ENCODE data around the gene NDUFAF8. TPM values are rescaled to one million over a fixed set of nuclear protein-coding genes. Genes with fewer than 3 reads are reported as not detected.

The NDUFAF8 gene
- polyA plus RNA-seq, 4 donors, result 42.8 to 68.4 (median 55.4) TPM

DNA sequence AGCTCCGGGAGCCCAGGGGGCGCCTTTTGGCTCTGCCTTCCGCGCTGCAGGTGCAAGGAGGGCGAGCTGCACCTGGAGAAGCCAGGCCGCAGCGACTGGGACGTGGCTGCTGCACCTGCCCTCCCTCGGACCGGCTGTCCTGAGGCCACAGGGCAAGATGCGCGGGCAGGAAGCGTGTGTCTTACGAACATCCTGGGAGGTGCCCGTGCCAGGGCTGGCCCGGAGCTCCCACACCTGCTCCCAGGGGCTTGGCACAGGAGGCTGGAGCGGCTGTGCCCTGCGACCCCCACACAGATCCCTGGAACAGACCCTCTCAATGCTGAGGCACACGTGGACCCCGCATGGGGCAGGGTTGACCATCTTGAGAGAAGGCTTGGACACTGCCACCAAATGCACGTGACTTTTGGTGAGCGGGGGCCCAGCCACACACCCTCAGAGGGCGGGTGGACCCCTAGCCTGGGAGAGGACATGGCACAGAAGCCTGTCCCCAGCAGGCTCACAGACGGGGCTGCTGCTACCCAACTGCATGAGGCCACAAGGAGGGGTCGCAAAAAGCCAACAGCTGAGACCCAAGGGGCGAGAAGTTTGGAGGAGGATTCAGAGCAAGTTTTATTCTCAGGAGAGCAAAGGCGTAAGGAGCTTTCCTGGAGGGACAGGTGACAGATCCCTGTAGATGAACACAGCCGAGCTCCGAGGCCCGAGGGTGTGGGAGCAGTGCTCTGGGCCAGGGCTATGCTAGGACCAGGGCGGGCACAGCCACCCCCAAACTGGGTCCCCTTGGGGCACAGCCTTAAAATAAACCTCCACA, 11.4 kb downstream of the NDUFAF8 start:
- no peak for DNase-seq (ENCODE audit: low read depth in 4 of 4, low spot score in 2 of 4)

DNA sequence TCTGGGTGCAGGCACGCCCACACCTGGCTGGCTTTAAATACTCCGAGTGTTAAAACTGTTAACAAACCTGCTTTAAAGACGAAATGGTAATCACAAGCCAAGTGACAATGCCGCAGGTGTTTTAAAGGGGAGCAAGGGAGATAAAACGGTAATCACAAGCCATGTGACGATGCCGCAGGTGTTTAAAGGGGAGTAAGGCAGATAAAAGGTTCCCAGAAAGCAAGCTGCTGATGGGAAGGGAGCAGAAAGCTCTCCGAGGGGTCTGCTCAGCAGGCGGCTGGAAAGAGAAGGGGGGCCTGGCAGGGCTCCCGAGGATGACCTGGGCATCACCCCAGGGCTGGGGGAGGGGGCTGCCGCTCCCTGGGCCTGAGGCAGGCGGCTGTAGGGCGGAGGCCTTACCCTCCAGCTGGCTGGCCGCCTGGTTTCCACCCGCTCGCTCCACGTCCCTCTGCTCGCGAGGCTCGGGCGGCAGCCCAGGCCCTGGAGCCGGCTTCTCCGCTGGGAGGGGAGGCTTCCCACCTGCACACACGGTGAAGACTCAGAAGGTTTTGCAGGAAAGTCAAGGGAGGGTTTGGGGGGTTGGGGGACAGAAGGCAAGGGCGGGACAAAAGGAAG, 12.1 kb downstream of the NDUFAF8 start:
- DNase-seq (ENCODE audit: low read depth in 4 of 4, low spot score in 2 of 4), result no peak

- no peak for DNase-seq (ENCODE audit: low read depth in 4 of 4, low spot score in 2 of 4)
Observed at GRCh38 chr17:81251709-81252301, 12.7 kb downstream of the NDUFAF8 start.

- DNase-seq (ENCODE audit: low read depth in 4 of 4, low spot score in 2 of 4), result no peak
Observed at GRCh38 chr17:81252326-81252986, 13.3 kb downstream of the NDUFAF8 start.

- no peak for DNase-seq (ENCODE audit: low read depth in 4 of 4, low spot score in 2 of 4)
Observed at GRCh38 chr17:81252987-81253329, 13.8 kb downstream of the NDUFAF8 start.

- no peak for DNase-seq (ENCODE audit: low read depth in 4 of 4, low spot score in 2 of 4)
Observed at GRCh38 chr17:81253358-81254131, 14.4 kb downstream of the NDUFAF8 start.

DNA sequence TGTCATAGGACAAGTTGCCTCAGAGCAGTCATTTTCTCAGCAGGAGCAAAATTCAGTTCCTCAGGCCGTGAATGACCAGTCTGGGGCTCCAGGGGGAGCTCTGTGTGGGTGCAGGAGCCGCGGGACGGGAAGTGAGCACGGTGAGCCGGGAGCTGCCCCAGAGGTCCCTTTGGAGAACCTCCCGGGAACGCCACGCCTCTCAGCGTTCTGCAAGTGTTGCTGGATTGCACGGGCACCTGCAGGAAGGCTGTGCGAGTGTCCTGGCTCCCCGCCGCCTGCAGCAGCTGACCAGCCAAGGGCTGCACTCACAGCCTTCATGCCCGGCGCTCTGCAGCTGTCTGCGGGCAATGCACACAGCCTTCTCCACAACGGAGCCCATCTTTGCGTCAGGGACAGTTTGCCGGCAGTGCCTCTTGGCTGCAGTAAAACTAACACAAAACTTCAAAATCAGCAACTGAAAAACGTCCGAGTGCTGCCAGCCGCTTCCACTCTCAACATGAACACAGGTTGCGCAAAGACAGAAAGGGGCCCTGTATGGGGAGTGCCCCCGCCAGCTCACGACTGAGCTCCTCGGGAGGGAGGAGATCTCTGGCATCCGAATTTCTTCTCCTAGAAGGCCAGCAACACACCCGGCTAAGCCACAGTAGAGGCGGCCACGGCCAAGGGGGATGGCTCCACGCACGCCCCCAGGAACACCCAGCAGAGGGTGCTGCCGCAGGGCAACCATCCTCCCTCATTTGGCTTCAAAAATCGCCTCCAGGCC, 16.0 kb downstream of the NDUFAF8 start:
- DNase-seq (ENCODE audit: low read depth in 4 of 4, low spot score in 2 of 4), result no peak

- no peak for DNase-seq (ENCODE audit: low read depth in 4 of 4, low spot score in 2 of 4)
Observed at GRCh38 chr17:81256616-81257015, 17.5 kb downstream of the NDUFAF8 start.

DNA sequence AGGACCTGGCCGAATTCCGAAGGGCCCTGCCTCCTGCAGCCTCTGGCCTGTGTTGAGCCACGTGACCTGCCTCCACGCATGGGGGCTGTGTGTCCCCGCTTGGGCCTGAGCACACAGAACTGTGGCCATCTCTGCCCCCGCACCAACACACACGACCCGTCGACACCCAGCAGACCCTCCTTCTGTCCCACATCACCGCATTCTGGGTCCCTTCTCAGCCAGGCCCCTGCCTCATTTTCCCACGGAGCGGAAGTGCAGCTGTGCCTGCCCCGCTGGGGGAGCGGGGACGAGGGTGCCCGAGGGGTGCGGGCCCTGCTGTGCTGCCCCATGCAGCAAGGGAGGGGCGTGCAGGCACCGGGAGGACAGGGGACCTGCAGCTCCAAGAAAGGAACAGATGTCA, 18.4 kb downstream of the NDUFAF8 start:
- DNase-seq (ENCODE audit: low read depth in 4 of 4, low spot score in 2 of 4), result no peak

- DNase-seq (ENCODE audit: low read depth in 4 of 4, low spot score in 2 of 4), result peak in 1 of 4 donors; percentile 40
Observed at GRCh38 chr17:81258292-81258691, 19.2 kb downstream of the NDUFAF8 start.

GRCh38 chr17:81259058-81259605, 20.0 kb downstream of the NDUFAF8 start:
- no peak for DNase-seq (ENCODE audit: low read depth in 4 of 4, low spot score in 2 of 4)

DNA sequence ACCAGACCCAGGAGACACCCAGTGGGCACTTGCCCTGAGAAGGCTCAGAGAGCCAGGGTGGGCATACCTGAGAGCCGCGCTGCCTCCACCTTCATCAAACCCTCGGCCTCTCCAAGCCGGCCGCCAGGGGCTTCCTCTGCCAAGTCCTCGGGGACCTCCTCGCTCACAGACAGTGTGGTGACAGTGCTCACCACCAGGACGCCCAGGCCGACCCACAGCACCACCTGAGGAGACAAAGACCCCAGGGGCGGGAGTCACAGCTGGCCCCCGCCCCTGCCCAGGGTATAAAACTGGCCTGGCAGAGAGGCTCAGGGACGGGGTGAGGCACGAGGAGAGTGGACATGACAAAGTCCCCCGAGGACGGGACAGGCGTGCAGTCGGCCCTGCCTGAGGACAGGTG, 21.1 kb downstream of the NDUFAF8 start:
- DNase-seq (ENCODE audit: low read depth in 4 of 4, low spot score in 2 of 4), result no peak

- DNase-seq (ENCODE audit: low read depth in 4 of 4, low spot score in 2 of 4), result no peak
Observed at GRCh38 chr17:81260641-81261040, 21.5 kb downstream of the NDUFAF8 start.

DNA sequence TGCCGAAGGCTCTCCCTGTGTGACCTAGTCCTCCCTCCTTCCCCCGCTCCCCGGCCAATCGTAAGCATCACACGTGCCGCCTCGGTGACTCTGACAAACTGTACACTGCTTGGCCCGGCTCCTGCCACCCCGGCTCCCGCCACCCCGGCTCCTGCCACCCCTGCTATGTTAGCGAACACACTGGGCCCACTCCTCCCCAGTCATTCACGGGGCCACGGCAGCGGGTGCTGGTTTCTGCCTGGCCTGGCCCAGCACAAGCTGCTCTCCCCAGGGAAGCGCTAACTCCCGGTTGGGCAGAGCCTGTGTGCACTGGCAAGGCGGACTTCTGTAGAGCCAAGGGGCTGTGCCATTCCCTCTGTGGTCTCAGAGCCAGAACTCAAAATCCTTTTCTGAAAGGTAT, 22.0 kb downstream of the NDUFAF8 start:
- no peak for DNase-seq (ENCODE audit: low read depth in 4 of 4, low spot score in 2 of 4)

GRCh38 chr17:81261582-81262336, 22.6 kb downstream of the NDUFAF8 start:
- no peak for DNase-seq (ENCODE audit: low read depth in 4 of 4, low spot score in 2 of 4)

GRCh38 chr17:81263371-81264181, 24.5 kb downstream of the NDUFAF8 start:
- DNase-seq (ENCODE audit: low read depth in 4 of 4, low spot score in 2 of 4), result no peak

DNA sequence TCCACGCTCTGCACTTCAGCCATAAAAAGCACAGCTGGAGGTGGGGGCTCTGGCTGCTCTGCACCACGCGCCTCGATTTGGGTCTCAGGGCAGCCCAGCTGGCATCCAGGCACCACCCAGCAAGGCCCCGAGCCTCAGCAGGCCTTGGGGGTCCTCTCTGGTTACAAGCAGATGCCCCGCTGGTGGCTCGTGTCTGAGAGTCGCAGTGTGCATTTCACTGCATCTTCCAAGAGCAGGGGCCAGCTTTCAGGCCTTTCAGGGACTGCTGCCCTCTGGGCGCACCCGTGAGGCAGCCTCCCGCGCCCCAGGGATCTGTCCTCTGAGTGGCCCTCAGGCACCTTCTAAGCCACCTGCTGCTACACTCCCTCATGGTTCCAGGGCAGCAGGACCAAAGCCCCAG, 25.5 kb downstream of the NDUFAF8 start:
- no peak for DNase-seq (ENCODE audit: low read depth in 4 of 4, low spot score in 2 of 4)

- no peak for DNase-seq (ENCODE audit: low read depth in 4 of 4, low spot score in 2 of 4)
Observed at GRCh38 chr17:81265576-81265975, 26.5 kb downstream of the NDUFAF8 start.

Data from left renal cortex interstitium (tissue), 4 donors.